ENCODE results near the gene CDH4.

DNA sequence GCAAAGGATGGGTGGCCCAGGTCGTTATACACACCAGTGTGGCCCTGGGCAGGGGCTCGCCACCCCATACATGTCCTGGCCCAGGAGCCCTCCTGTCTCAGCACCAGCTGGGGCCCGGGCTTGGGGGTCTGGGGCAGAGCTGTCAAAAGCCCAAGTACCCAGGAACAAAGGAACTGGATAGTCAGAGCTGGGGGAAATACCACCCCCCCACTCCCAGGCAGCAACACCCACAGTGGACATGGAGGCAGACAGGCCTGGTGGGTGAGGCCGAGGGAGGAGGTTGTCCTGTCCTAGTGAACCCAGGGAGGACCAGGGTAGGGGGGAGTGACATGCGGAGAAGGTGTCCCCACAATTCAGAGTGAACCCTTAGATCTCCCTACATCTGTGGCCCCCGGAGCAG, 406.5 kb downstream of the CDH4 start:
- TF ChIP-seq, protein P1, sequence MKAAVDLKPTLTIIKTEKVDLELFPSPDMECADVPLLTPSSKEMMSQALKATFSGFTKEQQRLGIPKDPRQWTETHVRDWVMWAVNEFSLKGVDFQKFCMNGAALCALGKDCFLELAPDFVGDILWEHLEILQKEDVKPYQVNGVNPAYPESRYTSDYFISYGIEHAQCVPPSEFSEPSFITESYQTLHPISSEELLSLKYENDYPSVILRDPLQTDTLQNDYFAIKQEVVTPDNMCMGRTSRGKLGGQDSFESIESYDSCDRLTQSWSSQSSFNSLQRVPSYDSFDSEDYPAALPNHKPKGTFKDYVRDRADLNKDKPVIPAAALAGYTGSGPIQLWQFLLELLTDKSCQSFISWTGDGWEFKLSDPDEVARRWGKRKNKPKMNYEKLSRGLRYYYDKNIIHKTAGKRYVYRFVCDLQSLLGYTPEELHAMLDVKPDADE (CRISPR knock-in tag; IDR thresholded peaks at IDR 0.05), result no peak
- TF ChIP-seq FOXM1 (CRISPR knock-in tag; IDR thresholded peaks at IDR 0.05) (no peak), MAZ (IDR thresholded peaks at IDR 0.05; ENCODE audit: borderline replicate concordance, low read depth, low read length) (no peak), MAZ (CRISPR knock-in tag; IDR thresholded peaks at IDR 0.05; ENCODE audit: low read depth) (no peak)

Data from HepG2 (cell line).